Lower leg skin (tissue), 4 donors: ENCODE measurements around the gene KAT2B. TPM values are rescaled to one million over a fixed set of nuclear protein-coding genes. Genes with fewer than 3 reads are reported as not detected.
"Not testable (repeated sequence)": the region's sequence is repeated elsewhere in the genome, so short reads cannot be mapped to it uniquely, and the experiment has no call there.

Source experiments
- DNase-seq, 2 donors: peaks; one replicate each; pipeline ENCODE4 v3.0.0-alpha.2; 2019; ENCODE audit warnings: low spot score in 2 of 2
- H3K4me3 ChIP-seq: fragments of 200-600 bp; sonication (generic); 2 replicates; pipeline ENCODE4 v1.5.1; 2017; ENCODE audit warnings: mild to moderate bottlenecking, low read depth; ENCODE audit not compliant: poor library complexity, severe bottlenecking
- POLR2A ChIP-seq, 2 donors: fragments of 450-650 bp; IDR thresholded peaks; one replicate each; pipeline ENCODE4 v1.6.1; 2016 to 2017; ENCODE audit warnings: antibody characterized with exemption in 2 of 2, mild to moderate bottlenecking in 1 of 2, moderate library complexity in 1 of 2
- WGBS, 2 donors: methylation state at CpG; one replicate each; pipeline ENCODE4 v1.1.5; 2018; 5-methylcytosine and 5-hydroxymethylcytosine counted together
- intact Hi-C: fragments of 100-400 bp; cut with DNase I; formaldehyde crosslinking; loops from one replicate; pipeline ENCODE4 v1.15.0; 2023; ENCODE audit warnings: low total_unique reads
- total RNA-seq, 4 donors: library from RNA; depleted of rRNA; stranded (reverse); fragments of >200 nt; gene quantifications; one replicate each; pipeline ENCODE4 v1.1.0, GENCODE V29; 2016
- TF ChIP-seq, protein P1 (sequence below), 3 donors: fragments of 450-650 bp; IDR thresholded peaks; one replicate each; pipeline ENCODE4 v1.5.1; 2016; ENCODE audit warnings: antibody characterized with exemption in 3 of 3, mild to moderate bottlenecking in 3 of 3, moderate library complexity in 2 of 3

KAT2B gene
- total RNA-seq, 4 donors from 2014 or later = 29.2 to 38.8 (median 31.0) TPM

DNA sequence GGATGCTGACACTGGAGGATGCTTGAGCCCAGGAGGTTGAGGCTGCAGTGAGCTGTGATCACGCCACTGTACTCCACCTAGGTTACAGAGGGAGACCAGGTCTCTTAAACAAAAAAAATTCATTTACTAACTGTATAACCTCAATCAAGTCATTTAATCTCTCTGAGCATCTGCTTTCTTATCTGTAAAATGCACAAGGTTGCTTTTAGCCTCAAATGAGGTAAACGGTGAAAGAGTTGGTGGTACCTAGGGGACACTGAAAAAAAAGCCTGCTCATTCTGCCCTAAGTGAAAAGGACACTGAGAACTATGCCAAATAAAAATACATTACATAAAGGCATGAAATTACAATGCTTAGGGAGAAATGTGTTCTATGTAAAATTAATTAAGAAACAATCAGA is 31.6 kb upstream of the KAT2B start:
- no peak overlapping the region for H3K4me3 ChIP-seq
- 80 to 88% methylated on average over 2 of the region's 2 CpGs for WGBS, 2 donors
- intact Hi-C loops = no loop called here
- TF ChIP-seq POLR2A (IDR thresholded peaks at IDR 0.05) = no peak
- TF ChIP-seq, protein P1, sequence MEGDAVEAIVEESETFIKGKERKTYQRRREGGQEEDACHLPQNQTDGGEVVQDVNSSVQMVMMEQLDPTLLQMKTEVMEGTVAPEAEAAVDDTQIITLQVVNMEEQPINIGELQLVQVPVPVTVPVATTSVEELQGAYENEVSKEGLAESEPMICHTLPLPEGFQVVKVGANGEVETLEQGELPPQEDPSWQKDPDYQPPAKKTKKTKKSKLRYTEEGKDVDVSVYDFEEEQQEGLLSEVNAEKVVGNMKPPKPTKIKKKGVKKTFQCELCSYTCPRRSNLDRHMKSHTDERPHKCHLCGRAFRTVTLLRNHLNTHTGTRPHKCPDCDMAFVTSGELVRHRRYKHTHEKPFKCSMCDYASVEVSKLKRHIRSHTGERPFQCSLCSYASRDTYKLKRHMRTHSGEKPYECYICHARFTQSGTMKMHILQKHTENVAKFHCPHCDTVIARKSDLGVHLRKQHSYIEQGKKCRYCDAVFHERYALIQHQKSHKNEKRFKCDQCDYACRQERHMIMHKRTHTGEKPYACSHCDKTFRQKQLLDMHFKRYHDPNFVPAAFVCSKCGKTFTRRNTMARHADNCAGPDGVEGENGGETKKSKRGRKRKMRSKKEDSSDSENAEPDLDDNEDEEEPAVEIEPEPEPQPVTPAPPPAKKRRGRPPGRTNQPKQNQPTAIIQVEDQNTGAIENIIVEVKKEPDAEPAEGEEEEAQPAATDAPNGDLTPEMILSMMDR (IDR thresholded peaks at IDR 0.05) = no peak
- DNase-seq = no peak

DNA sequence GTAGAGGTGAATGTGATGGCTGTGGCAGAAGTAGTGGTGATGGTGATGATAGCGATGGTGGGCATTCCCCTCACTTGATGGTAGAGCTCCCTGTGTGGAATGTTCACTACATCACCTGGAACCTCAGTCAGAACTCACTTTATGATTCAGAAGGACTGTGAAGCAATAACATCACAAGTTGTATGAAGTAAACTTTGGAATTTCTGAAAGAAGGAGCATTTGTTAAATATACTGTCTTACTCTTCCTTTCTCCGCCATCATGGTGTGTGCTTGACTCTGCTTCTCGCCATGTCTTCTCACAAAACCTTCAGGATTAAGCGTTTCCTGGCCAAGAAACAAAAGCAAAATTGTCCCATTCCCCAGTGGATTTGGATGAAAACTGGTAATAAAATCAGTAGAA is 28.1 kb upstream of the KAT2B start, which contains the start of gene PP2D1:
Gene PP2D1 (minus strand): TSS at position 101 of the 400 bp plus-strand sequence. CDS start 192 bp downstream, outside the sequence.
- DNase-seq = no peak
- TF ChIP-seq, protein P1 (IDR thresholded peaks at IDR 0.05) = no peak
- TF ChIP-seq POLR2A (IDR thresholded peaks at IDR 0.05) = no peak
- no peak within 1 kb of the TSS for H3K4me3 ChIP-seq
- WGBS, 2 donors = 95 to 97% methylated on average over 4 of the region's 4 CpGs
- intact Hi-C loops = no loop called here

DNA sequence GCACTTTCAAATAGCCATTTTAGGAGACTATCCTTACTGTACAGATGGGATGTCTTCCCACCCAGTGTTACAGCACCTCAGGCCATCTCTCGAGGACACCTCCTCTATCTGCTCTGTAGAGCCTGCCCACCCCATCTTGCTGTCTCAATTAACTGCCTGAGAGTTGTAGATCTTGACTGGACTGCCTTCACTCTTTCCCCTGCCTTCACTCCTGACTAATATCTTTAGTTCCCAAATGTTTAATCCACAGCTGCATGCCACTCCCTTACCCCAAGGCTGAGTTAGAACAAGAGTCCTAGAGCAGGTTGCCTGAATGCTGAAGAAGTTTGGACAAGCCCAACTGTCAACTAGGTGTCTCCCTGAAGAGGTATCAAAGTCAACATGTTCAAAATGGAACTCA is 26.9 kb upstream of the KAT2B start:
- no peak for DNase-seq
- WGBS, 2 donors = 50 to 62% methylated on average over 1 of the region's 1 CpG
- intact Hi-C loops = no loop called here

DNA sequence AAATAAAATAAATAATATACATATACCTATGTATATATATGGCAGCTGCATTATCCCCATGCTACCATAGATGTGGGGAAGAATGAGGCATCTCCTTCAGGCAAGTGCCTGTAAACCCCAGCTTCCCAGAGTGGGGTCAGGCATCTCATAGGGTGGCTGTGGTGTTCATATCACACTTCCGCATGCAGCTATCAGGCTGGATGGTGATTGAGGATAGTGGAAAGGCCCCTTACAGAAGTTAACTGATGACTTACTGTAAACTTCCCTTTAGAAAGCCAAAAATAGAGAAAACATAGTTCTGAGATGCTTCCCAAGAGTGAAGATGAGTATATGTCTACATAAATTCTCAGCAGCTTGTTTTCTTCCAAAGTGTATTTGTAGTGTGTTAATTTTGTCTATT is 24.7 kb upstream of the KAT2B start:
- 90 to 92% methylated on average over 1 of the region's 1 CpG for WGBS, 2 donors

More for the DNA sequence above, 26.9 kb upstream of the KAT2B start:
- no peak overlapping the region for H3K4me3 ChIP-seq
- TF ChIP-seq, protein P1 (IDR thresholded peaks at IDR 0.05) = no peak
- no peak for TF ChIP-seq POLR2A (IDR thresholded peaks at IDR 0.05)

DNA sequence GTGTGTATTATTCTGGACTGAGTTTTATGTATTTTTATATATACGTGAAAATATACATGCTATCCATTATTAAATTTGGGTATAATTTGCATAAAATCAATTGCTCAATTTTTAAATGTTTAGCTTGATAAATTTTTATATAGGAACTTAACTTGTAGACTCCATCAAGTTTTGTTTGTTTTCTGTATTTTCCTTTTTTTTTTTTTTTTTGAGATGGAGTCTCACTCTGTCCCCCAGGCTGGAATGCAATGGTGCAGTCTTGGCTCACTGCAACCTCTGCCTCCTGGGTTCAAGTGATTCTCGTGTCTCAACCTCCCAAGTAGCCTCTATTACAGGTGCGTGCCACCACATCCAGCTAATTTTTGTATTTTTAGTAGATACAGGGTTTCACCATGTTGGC is 24.2 kb upstream of the KAT2B start:
- DNase-seq, intact Hi-C loops, H3K4me3 ChIP-seq: not testable (repeated sequence)
- WGBS, 2 donors = 80 to 86% methylated on average over 3 of the region's 3 CpGs

More for the DNA sequence above, 24.7 kb upstream of the KAT2B start:
- intact Hi-C loops = no loop called here
- TF ChIP-seq, protein P1 (IDR thresholded peaks at IDR 0.05) = no peak
- TF ChIP-seq POLR2A (IDR thresholded peaks at IDR 0.05) = no peak
- no peak for DNase-seq
- H3K4me3 ChIP-seq = no peak overlapping the region

DNA sequence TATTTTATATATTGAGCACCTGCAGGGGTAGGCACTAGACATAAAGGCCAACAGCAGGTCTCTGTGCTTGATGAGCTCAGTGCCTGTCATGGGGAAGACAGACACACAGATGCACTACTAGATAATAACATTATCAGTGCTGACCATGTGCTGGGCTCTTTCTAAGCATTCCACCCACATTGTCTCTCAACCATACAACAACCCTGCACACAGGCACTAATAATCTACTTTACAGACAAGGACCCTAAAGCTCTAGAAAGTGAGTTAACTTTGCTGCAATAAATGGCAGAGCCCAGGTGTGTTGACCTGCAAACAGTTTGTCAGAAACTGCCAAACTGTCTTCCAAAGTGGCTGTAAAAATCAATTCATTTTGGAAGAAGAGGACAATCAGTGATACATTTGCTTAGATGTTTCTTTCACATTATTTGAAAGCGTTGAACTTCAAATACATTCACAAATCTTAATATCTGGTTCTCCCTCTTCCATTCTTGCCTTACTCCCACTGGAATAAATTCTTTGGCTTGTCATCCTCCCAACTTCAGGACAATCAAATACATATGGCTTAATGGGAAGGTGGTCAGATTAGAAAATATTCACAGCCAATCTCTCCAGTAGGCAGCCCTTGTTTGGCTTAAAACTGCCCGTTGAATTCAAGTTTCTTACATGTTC is 17.2 kb upstream of the KAT2B start:
- no peak for TF ChIP-seq POLR2A (IDR thresholded peaks at IDR 0.05)
- TF ChIP-seq, protein P1 (IDR thresholded peaks at IDR 0.05) = no peak
- intact Hi-C loops = no loop called here
- WGBS, 2 donors = 53 to 57% methylated on average over 2 of the region's 2 CpGs
- DNase-seq = no peak
- H3K4me3 ChIP-seq = no peak overlapping the region
